M059J (cell line): ENCODE results near the gene IGSF9B. TPM values are rescaled to one million over a fixed set of nuclear protein-coding genes. Genes with fewer than 3 reads are reported as not detected.
A peak's percentile ranks its signal among the peaks of the same experiment; 100 is the strongest.

Experiments used
- DNase-seq: peaks from one replicate; pipeline ENCODE4 v3.0.0-alpha.2; 2012; ENCODE audit warnings: low read depth
- total RNA-seq: library from RNA; depleted of rRNA; stranded (reverse); fragments of >200 nt; shearing (Covaris generic); gene quantifications from 2 replicates; pipeline ENCODE4 v1.2.3, GENCODE V29; 2014

The IGSF9B gene
- total RNA-seq, 1 experiment from 2014 or later = 0.02 TPM

DNA sequence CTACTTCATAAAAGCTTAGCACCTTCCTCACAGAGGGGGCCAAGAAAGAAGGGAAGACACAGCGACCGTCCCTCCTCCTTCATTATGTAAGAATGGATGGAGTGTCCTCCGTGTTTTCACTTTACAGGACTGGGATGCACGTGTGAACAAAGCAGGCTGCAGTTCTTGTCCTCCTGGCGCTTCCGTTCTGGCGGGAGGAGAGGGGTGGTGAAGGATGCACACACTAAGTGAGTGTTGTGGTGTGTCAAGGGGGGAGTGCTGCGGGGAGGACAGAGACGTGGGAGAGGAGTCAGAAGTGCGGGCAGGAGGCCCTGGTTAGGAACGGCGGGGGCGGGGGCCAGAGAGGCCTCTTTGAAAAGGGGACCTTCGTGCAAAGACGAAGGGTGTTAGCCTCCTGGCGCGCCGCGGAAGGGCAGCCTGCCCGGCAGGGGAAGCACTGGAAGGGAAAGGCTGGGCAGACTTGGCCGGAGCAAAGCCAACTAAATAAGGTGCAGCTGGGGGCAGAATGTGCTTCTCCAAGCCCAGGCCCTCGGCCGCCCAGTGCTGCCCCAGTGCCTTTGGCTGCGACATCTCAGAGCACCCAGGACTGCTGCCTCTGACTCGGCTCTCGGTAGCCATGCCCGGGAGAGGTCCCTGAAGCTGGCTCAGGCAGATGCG is 27.0 kb upstream of the IGSF9B start:
- no peak for DNase-seq

DNA sequence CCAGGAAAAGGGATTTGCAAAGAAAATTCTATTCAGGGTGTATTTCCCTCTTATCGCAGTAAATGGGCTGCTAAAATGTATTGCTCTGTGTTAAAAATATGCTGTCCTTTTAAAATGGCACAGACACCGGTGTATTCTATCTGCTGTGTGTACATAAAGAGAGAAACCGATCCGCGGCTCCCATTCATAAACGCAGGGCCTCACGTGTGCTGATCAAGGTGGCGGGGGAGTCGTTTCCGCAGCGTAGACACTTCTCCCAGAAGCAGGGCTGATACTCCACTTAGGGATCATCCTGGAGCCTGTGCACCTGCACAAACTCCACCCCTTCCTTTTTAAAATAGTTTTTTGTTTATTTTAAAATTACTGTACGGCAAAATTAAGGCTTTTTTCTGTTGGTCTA is 26.1 kb upstream of the IGSF9B start:
- DNase-seq = no peak

DNA sequence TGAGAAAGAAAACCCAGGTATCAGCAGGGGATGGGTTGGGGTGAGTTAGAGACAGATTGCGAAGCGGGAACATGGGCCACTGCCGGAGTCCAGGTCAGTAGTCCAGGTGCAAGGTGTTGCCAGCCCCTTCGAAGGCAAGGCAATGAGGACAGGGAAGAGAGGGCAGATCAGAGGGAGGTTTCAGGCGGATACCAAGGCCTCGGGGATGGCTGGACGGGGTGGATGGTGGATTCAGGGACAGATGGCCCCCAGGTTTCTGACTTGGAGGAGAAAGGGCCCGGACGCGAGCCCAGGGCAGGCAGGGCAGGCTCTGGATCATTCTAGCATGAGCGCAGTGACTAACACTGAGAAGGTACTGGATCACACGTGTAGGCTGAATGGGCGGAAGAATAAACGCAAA is 25.4 kb upstream of the IGSF9B start:
- DNase-seq = no peak

DNA sequence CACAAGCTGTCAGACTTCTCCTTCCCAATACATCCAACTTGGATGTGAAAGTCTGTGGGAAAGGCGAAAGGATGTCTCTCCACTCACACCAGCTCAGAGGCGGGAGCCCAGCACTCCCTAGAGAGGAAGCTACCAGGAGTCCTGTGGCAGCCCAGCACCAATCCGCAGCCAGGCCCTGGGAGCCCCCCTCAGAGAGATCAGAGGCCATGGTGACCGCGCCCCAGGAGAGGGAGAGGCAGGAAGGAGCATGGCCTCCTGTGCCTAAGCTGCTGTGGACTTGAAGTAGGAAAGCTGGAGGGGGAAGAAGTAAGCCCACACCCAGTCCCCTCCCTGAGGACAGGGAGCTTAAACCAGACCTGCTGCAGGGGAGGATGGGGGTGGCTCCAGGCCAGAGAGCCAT is 24.4 kb upstream of the IGSF9B start:
- DNase-seq = no peak

DNA sequence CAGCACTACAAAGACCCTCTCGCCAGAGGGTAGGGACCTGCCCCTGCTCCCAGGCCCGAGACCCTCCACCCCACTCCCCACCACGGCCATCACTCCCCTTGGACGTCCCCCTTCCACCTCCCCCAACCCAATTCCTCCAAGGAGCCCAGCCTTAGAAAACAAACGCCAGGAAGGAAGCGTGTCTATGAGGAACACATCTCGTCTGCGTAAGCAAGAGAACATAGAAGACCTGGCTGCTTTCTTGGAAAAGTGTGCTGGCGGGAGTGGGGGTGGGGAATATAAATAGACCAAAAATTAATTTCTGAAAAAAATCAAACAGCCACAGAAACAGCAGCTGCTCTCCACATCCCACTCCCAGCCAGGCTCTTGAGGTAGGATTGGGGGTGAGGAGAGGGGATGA is 23.9 kb upstream of the IGSF9B start:
- DNase-seq = no peak

DNA sequence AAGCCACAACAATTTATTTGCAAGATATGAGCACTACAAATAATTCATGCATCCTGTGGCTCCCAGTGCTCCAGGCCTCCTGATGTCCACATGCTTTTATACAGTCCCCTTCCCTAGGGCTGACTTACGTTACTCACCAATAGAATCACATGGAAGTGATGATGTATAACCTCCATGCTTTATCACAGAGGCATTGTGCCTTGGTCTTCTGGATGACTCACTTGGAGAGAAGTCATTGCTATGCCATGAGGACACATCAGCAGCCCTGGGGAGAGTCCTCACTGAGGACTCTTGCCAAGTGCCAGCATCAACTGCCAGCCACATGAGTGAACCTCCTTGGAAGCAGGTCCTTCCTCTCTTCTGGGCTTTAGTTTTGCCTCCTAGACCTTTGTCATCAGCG is 22.0 kb upstream of the IGSF9B start:
- DNase-seq = peak; percentile 9

DNA sequence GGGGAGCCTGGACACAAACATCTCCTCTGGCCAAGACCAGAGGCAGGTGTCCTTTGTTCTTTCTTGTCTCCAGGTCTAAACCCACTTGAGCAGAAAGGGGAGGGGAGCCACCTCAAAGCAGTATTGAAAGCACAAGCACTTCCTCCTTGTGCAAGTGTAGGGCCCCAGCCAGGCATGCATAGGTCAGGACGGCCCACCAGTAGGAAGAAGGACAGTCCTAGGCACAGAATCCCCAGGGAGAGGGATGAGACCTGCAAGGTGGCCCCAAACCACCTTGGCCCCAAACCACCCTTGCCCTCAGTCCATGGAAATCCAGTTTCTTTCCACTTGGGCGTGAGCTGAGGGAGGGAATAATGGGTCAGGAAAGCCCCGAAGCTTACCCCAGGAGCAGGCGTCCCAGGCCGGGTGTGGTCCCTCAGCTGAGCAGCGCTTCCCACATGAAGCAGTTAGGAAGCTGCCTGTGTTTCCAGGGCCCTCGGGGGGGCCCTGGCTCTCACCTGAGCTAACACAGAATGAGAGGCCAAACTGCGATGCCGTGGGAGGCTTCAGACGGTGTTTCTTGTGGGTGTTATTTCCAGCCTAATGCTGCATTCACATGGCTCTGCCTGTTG is 20.4 kb upstream of the IGSF9B start:
- no peak for DNase-seq

DNA sequence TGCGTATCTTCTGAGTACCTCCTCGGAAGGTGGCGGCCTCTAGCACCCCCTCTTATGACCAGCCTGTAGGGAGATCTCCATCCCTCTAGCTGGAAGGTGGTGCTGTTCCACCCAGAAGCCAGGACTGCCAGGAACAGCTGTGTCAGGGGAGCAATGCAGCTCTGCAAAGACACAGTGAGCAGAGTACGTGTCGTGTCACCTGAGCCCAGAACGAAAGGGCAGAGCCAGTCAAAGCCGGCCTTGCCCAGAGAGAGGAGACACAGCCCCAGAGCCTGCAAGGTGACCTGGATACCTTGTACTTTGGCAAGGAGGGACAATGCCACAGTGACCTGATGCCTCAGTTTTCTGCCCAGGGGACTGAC is 18.7 kb upstream of the IGSF9B start:
- DNase-seq = no peak

DNA sequence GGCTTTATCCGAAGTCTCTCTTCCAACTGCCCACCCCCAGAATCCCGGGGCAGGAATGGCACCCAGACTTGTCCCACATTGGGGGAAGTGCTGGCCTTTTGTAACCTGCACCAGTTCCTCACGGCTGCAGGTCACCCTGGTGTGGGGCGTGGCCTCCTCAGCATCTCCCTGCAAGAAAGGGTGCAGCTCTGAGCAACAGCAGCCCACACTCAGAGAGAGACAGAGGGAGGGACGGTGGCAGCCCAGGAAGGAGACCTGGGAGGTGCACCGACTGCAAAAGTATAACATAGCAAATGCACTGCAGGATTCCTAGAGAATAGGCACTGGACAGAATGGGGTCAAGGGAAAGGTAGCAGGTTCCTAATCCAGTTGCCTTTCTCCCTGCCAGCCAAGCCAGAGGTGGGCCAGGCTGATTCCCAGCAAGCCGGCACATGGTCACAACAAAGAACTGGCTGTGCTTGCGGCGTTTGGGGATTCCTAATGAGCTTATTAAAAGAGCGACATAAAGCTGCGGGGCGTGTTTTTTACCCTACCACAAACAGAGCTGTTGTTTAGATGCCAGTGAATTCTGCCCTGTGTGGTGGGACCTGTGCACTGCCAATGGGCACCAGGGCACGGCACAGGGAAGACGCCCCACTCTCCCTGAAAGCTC is 18.2 kb upstream of the IGSF9B start:
- DNase-seq = no peak

DNA sequence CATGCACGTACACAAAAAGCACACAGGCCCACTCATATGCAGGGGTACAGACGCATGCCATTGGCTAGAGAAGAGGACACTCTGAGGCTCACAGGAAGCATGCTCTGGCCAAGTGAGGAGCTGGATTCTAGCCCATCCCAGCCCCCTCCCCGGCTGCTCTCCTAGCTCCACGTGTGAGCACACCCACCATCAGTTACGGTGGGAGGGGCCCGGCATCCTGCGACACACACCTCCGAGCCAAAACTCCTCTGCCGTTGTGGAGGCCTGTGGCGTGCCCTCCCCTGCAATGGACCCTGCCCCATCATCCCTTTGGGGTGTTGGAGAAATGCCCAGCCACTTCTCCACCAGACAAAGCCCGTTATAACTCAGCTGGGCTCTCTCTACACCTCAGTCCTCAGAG is 15.1 kb upstream of the IGSF9B start:
- DNase-seq = no peak

DNA sequence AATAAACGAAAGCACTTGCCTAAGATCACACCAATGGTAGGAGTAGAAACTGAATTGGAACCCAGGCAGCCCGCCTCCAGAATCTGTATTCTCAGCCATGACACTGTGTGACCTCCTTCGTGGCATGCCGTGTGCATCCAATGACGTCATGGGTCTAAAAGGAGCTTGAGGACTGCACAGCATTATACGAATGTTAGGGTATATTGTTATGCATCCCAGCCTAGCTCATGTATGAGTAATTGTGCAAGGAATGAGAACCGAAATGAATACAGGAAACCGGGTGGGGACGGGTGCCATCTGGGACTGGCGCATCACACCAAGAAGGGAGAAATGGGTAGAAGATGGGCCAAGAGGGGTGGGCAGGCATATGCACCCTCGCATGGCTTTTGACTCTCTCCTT is 12.3 kb upstream of the IGSF9B start:
- DNase-seq = no peak

DNA sequence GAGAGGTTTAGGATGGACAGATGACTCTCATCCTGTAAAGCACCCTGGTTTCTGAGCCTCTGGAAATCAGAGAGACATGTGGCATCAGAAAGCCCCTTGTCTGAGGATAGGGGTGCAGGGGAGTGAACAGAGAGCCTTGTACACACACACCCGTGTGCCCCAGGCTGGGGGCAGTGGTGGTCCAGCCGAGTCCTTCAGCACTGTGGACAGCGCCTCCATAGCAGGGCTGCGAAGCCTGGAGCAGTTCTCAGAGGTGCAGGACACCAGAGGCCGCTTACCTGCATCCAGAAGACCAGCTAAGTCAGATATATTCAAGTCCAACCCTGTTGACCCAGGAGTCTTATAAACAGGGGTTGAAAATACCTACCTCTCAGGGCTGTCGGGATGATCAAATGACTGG is 11.5 kb upstream of the IGSF9B start:
- DNase-seq = no peak

DNA sequence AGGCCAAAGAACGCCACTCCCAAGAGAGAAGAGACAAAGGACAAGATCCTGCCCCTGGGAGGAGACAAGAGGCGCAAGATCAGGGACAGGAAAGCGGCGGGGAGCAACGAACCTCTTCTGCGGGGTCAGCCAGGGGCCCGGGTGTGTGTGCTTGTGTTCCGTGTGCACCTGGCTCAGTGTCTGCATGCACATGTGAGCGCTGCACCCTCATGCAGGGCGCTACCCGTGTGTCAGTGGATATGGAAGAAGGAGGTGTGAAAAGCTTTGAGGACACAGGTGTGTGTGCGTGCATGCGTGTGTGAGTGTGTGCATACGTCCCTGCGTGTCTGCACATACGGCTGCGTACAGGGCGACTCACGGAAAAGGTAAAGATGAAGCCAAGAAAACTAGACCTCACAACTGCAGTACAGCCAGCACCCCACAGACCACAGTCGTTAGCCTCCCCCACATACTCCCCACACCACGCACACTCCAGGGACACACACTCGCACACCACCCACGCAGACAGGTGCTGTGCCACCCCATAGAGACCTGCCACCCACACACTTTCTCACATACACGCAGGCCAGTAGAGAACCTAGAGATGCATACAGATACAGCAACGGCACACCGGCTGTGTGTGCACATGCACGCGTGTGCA is 11.0 kb upstream of the IGSF9B start:
- no peak for DNase-seq

DNA sequence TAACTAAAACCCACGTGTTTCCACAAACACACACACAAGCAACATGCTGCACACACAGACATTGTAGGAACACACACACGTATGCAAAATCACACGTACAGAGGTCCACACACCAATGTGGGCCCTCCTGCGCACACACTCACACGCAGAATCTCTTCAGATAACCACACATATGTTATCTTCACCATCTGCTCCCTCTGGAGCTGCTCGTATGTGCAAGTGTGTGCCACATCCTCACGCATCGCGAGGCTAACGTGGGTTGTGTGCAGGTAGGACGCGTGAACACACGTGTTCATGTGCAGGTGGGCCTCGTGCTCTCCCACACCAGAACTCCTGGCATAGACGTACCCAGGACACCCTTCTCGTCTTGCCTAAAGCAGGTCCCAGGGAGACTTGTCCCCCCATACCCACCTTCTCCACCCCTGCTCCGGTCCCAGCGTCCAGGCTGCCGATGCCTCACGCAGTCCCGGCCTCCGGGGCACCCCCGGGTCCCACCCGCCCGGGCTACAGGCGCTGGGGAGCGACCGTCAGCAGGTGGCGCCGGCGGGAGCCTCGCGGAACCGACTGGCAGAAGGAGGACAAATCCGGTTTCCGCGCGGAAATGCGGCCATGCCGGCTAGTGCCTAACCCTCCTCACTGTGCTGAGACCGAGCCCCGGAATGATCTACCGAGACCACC is 10.3 kb upstream of the IGSF9B start:
- DNase-seq = no peak

DNA sequence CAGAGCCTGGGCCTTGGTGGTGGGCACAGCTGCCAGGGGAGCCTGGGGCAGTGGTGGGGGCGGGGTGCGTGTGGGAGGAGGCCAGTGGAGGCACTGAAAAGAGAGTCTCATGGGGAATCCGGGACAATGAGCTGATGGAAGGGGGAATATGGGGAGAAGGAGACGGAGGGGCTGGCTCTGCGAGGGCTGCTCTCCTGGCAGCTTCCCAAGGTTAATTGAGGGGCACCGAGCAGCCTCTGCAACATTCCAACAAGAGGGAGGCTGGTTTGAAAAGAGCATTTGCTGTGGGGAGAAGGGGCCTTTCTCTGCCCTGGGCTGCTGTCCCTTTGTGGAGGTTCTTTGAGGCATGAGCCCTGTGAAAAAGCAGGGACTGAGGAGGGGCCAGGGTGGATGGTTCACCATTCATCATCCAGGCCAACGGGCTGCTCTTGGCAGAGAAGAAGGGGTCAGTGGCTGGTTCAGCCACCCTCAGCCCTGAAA is 9.4 kb upstream of the IGSF9B start:
- no peak for DNase-seq

DNA sequence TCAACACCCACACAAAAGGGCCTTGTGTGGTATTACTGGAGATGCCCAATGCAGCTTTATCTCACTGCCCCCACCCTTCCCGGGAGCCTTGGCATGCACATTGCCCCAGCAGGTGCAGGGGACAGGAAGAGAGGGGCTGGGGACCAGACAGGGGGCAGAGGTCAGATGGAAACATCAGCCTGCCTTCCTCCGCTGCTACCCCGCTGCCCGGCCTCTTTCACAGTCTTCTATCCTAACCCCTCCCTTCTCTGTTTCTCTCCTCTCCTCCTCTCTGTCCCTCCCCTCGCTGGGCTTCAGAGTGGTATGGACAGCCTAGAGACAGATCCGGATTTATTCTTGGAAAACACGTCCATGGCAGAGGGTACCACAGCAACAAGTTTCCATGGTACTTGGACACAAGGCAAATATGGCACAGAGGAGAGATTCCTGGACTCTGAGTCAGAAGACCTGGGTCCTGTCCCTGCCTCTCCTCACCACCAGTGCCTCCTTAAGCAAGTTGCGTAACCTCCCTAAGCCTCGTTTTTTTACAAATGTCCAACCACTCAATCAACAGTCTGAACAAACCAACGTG is 8.3 kb upstream of the IGSF9B start:
- peak; percentile 68 for DNase-seq

DNA sequence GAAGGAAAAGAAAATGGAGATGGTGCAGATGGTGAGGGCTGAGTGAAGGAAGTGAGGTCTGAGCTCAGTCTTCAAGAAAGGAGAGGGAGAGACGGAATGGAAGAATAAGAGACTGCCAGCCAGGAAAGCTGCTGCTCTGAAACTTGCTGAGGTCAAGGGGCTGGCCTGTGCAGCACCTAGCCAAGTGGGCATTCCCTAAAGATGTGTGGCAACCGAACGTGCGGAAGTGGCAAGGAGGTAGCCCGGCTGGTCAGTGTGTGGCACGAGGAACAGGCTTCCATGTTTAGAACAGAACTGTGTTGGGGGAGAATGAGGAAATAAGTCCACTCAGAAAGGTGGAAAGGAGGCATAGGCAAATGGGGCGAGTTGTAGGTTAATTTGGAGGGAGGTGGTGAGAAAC is 7.6 kb upstream of the IGSF9B start:
- DNase-seq = no peak

DNA sequence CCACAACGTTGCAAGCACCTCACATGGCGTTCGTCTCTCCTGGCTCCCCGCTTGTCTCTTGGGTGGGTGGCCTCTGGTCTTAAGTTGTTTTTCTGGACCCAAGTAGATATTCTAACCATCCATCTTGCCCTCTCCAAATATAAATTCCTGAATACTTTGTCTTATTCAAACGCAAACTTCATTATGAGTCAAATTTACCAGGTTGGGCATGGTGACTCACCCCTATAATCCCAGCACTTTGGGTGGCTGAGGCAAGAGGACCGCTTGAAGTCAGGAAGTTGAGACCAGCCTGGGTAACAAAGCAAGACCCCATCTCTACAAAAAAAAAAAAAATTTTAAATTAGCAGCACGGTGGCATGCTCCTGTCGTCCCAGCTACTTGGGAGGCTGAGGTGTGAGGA is 5.1 kb upstream of the IGSF9B start:
- peak; percentile 28 for DNase-seq

DNA sequence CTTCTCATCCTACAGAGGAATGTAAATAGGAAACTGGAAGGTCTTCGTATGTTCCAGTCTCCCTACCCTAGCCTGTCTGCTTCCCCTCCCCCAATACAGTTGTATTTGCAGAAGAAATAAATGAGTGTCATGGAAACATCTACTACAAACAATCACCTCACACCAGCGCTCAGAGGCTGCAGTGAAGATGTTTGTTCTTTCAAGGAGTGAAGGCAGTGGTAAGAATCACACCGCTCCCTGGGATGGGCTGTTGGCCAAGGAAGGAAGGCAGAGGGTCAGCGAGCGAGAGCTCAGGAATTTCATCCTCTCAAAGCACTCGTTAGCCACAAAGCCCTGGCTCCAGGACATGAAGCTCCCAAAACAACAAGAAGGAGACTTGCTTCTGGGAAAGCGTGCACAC is 1.1 kb upstream of the IGSF9B start:
- no peak for DNase-seq

DNA sequence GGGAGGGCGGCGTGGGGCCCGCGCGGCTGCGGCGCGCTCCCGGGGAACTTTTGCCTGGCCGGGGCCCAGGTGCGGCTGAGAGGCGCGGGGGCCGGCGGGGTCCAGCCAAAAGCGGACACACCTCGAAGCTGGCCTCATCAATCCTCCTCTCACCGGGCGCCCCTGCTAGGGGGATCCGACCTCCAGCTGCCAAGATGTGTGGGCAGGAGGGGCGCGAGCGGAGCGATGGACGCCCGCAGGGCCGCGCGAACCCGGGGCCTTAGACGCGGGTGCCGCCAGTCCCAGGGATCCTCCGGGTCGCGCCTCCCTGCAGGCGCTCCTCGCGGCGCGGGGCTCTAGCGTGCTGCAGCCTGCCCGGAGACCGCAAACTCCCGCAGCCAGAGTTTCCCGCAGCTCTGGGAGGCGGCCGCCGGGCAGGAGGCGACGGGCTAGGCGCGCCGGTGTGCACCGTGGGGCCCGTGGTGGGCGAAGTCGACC is 785 bp downstream of the IGSF9B start:
- DNase-seq = no peak

DNA sequence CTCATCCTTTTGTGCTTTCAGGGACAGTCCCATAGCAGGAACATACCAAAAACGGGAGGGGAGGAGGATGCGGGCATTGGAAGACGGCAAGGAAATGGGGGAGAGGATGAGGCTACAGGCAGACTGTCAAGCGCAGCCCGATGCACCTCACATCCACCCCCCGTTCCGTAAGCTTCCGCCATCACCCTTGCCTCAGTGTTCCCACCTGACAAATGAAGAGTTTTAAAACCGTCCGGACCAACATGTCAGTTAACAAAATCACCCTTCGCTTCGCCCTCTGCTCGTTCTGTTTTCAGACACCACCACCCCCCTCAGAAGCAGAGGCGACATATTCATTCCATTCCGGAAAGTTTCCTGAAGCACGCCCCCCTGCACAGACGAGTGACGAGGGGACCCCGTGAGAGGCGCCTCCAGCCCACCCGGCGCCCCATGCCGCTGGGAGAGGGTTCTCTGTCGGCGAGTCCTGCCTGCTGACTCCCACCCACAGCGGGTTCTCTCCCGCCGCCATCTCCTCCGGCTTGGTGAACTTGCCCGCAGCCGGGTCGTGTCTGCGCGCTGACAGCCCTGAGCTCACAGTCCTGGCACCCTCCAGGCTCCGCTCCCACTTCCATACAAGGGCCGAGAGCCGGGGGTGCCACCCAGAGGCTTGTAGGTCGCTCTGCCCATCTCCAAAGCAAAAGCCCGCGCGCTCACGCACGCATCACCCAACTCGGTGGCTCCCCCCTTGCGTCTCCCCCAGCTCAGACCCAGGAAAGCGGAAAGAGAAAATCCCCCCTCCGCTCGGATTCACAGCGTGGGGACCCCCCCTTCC is 1.5 kb downstream of the IGSF9B start:
- no peak for DNase-seq
